H1 (cell line): Measurements from ENCODE around the gene NEK4. TPM values are rescaled to one million over a fixed set of nuclear protein-coding genes. Genes with fewer than 3 reads are reported as not detected.

Experiments
- CTCF ChIA-PET: fragments of 300-600 bp; sonication (Branson Sonifier 250); formaldehyde crosslinking; loops from one replicate; lab custom pipeline; 2021; ENCODE audit not compliant: partially characterized antibody; lab: Charles Lee
- POLR2A ChIA-PET: fragments of 300-600 bp; sonication (Branson Sonifier 250); formaldehyde crosslinking; loops from one replicate; lab custom pipeline; 2021; ENCODE audit warnings: inconsistent platforms; ENCODE audit not compliant: partially characterized antibody; lab: Charles Lee
- DNase-seq, 2 experiments: peaks; one replicate each; pipeline versions ENCODE4 v3.0.0 to v3.0.0-alpha.2; 2010 to 2022; ENCODE audit warnings: low spot score in 2 of 2, low read depth in 1 of 2, mixed read lengths in 1 of 2
- FAIRE-seq: peaks from 2 replicates; lab custom pipeline; 2011; peaks lifted over from hg19 to GRCh38; lab: Jason Lieb, UNC
- H2AFZ ChIP-seq: 2 replicates; pipeline ENCODE4 v1.8.1; 2012; ENCODE audit warnings: low read length, inconsistent platforms
- H2AK5ac ChIP-seq: 2 replicates; pipeline ENCODE4 v1.6.1; 2013; ENCODE audit warnings: low read depth, low read length
- H2BK120ac ChIP-seq: replicated peaks from 2 replicates; pipeline ENCODE3; 2013; ENCODE audit warnings: low read depth, low read length, inconsistent platforms
- H2BK12ac ChIP-seq: 2 replicates; pipeline ENCODE4 v1.6.1; 2013; ENCODE audit warnings: low read depth, low read length
- H2BK15ac ChIP-seq: 2 replicates; pipeline ENCODE4 v1.6.1; 2013; ENCODE audit warnings: low read length
- H2BK20ac ChIP-seq: 2 replicates; pipeline ENCODE4 v1.6.1; 2013; ENCODE audit warnings: low read length
- H2BK5ac ChIP-seq: 2 replicates; pipeline ENCODE4 v1.6.1; 2013; ENCODE audit warnings: low read depth, low read length
- H3K14ac ChIP-seq: 2 replicates; pipeline ENCODE4 v1.6.1; 2013; ENCODE audit warnings: inconsistent platforms; ENCODE audit not compliant: insufficient read length
- H3K18ac ChIP-seq: 2 replicates; pipeline ENCODE4 v1.6.1; 2013; ENCODE audit warnings: low read length; ENCODE audit errors: extremely low read depth
- H3K23ac ChIP-seq: 2 replicates; pipeline ENCODE4 v1.6.1; 2013; ENCODE audit warnings: inconsistent platforms; ENCODE audit not compliant: insufficient read length
- H3K23me2 ChIP-seq: 2 replicates; pipeline ENCODE4 v1.6.1; 2013; ENCODE audit warnings: low read depth, low read length
- H3K27ac ChIP-seq: 2 replicates; pipeline ENCODE4 v1.6.1; 2011; ENCODE audit warnings: low read depth, low read length, inconsistent platforms
- H3K27me3 ChIP-seq, 4 experiments: replicated peaks in 1 of 4; 1 replicate in 1 of 4; 2 replicates in 3 of 4; pipeline versions ENCODE4 v1.6.1 to v1.8.1; 2011 to 2013; ENCODE audit warnings: low read length in 3 of 4, mild to moderate bottlenecking in 3 of 4, inconsistent platforms in 2 of 4, mixed read lengths in 2 of 4, moderate library complexity in 1 of 4; ENCODE audit not compliant: control insufficient read depth in 3 of 4, insufficient read depth in 3 of 4; ENCODE audit errors: extremely low read depth in 1 of 4
- H3K36me3 ChIP-seq, 4 experiments: 2 replicates each; pipeline versions ENCODE4 v1.6.1 to v1.8.1; 2011 to 2013; ENCODE audit warnings: mild to moderate bottlenecking in 4 of 4, low read length in 3 of 4, moderate library complexity in 2 of 4, control low read depth in 1 of 4, inconsistent platforms in 1 of 4; ENCODE audit not compliant: insufficient read depth in 4 of 4, control insufficient read depth in 2 of 4
- H3K4ac ChIP-seq: replicated peaks from 2 replicates; pipeline ENCODE3; 2013; ENCODE audit warnings: low read length, low read depth, mixed read lengths, inconsistent platforms; ENCODE audit not compliant: insufficient read length
- H3K4me1 ChIP-seq, 4 experiments: replicated peaks in 1 of 4; 1 replicate in 1 of 4; 2 replicates in 3 of 4; pipeline versions ENCODE4 v1.6.1 to v1.8.1; 2011 to 2013; ENCODE audit warnings: low read length in 3 of 4, inconsistent platforms in 2 of 4, mixed read lengths in 1 of 4; ENCODE audit not compliant: insufficient read depth in 4 of 4, control insufficient read depth in 3 of 4
- H3K4me2 ChIP-seq, 2 experiments: 2 replicates each; pipeline versions ENCODE4 v1.6.1 to v1.8.1; 2011 to 2013; ENCODE audit warnings: low read depth in 2 of 2, low read length in 2 of 2, control low read depth in 1 of 2, inconsistent platforms in 1 of 2, mild to moderate bottlenecking in 1 of 2; ENCODE audit not compliant: insufficient read depth in 1 of 2
- H3K4me3 ChIP-seq, 4 experiments: fragments of 200-600, 300-600 bp in 1 of 4; sonication (generic), shearing (Covaris generic), sonication (Bioruptor Twin) in 1 of 4; 2 replicates each; pipeline versions ENCODE4 v1.5.1 to v1.8.1; 2011 to 2016; ENCODE audit warnings: low read length in 4 of 4, low read depth in 3 of 4, control low read depth in 2 of 4, inconsistent platforms in 2 of 4, mild to moderate bottlenecking in 2 of 4, mixed read lengths in 1 of 4, moderate library complexity in 1 of 4; ENCODE audit not compliant: insufficient read depth in 2 of 4; ENCODE audit errors: extremely low read depth in 1 of 4
- H3K56ac ChIP-seq: replicated peaks from 2 replicates; pipeline ENCODE3; 2013; ENCODE audit warnings: low read depth, mild to moderate bottlenecking, mixed read lengths, low read length, inconsistent platforms; ENCODE audit not compliant: insufficient read length
- H3K79me1 ChIP-seq: 2 replicates; pipeline ENCODE4 v1.6.1; 2013; ENCODE audit warnings: low read depth, low read length, control low read depth
- H3K79me2 ChIP-seq, 2 experiments: 2 replicates each; pipeline versions ENCODE4 v1.6.1 to v1.8.1; 2012 to 2013; ENCODE audit warnings: low read length in 2 of 2, mild to moderate bottlenecking in 2 of 2, inconsistent platforms in 1 of 2; ENCODE audit not compliant: insufficient read depth in 2 of 2, control insufficient read depth in 1 of 2
- H3K9ac ChIP-seq, 4 experiments: replicated peaks in 1 of 4; 1 replicate in 1 of 4; 2 replicates in 3 of 4; pipeline versions ENCODE4 v1.6.1 to v1.8.1; 2011 to 2013; ENCODE audit warnings: low read depth in 3 of 4, low read length in 3 of 4, control low read depth in 2 of 4, mild to moderate bottlenecking in 2 of 4, moderate library complexity in 2 of 4, inconsistent platforms in 1 of 4; ENCODE audit errors: extremely low read depth in 1 of 4
- H3K9me3 ChIP-seq, 2 experiments: 2 replicates each; pipeline versions ENCODE4 v1.6.1 to v1.8.1; 2012 to 2013; ENCODE audit warnings: mild to moderate bottlenecking in 2 of 2, moderate library complexity in 2 of 2, control low read depth in 1 of 2, inconsistent platforms in 1 of 2, low read depth in 1 of 2, low read length in 1 of 2, mixed read lengths in 1 of 2; ENCODE audit not compliant: insufficient read depth in 2 of 2
- H4K20me1 ChIP-seq, 2 experiments: replicated peaks in 1 of 2; 2 replicates each; pipeline versions ENCODE3 to v1.8.1; 2011 to 2013; ENCODE audit warnings: inconsistent platforms in 2 of 2, low read length in 2 of 2, mild to moderate bottlenecking in 1 of 2; ENCODE audit not compliant: insufficient read depth in 2 of 2, control insufficient read depth in 1 of 2
- H4K5ac ChIP-seq: 2 replicates; pipeline ENCODE4 v1.6.1; 2013; ENCODE audit warnings: low read length, low read depth, mixed read lengths, inconsistent platforms; ENCODE audit not compliant: insufficient read length
- H4K8ac ChIP-seq: 2 replicates; pipeline ENCODE4 v1.8.0; 2013; ENCODE audit warnings: mild to moderate bottlenecking, moderate library complexity, low read length, inconsistent platforms; ENCODE audit not compliant: insufficient read depth; ENCODE audit errors: extremely low read depth
- H4K91ac ChIP-seq: replicated peaks from 2 replicates; pipeline ENCODE3; 2013; ENCODE audit warnings: low read length, mixed read lengths, inconsistent platforms; ENCODE audit not compliant: insufficient read length
- ASH2L ChIP-seq: fragments of 200-600, 300-600 bp; sonication (generic); IDR thresholded peaks from one replicate; pipeline ENCODE4 v1.7.1; 2017; ENCODE audit warnings: low read length
- BACH1 ChIP-seq: IDR thresholded peaks from 2 replicates; pipeline ENCODE4 v1.6.1; 2012; ENCODE audit warnings: low read length, improper control_type of control experiment
- CEBPB ChIP-seq: IDR thresholded peaks from 2 replicates; pipeline ENCODE4 v1.6.1; 2012; ENCODE audit warnings: low read depth, low read length
- CHD1 ChIP-seq: IDR thresholded peaks from 2 replicates; pipeline ENCODE4 v1.6.1; 2012; ENCODE audit warnings: low read depth, low read length, improper control_type of control experiment
- CREB1 ChIP-seq: IDR thresholded peaks from 2 replicates; pipeline ENCODE4 v1.6.1; 2012; ENCODE audit warnings: inconsistent platforms
- EGR1 ChIP-seq: IDR thresholded peaks from 2 replicates; pipeline ENCODE4 v1.6.1; 2011; ENCODE audit warnings: low read depth, low read length, borderline replicate concordance
- JUN ChIP-seq: IDR thresholded peaks from 2 replicates; pipeline ENCODE4 v1.6.1; 2011; ENCODE audit warnings: low read depth, mild to moderate bottlenecking, improper control_type of control experiment, low read length
- MAFK ChIP-seq: IDR thresholded peaks from 2 replicates; pipeline ENCODE4 v1.6.1; 2012; ENCODE audit warnings: low read depth, mild to moderate bottlenecking, improper control_type of control experiment, low read length
- POLR2AphosphoS5 ChIP-seq: IDR thresholded peaks from 2 replicates; pipeline ENCODE4 v1.6.1; 2011; ENCODE audit warnings: low read depth, low read length
- POU5F1 ChIP-seq: IDR thresholded peaks from 2 replicates; pipeline ENCODE4 v1.6.1; 2011; ENCODE audit warnings: low read depth, mild to moderate bottlenecking, low read length, moderate library complexity
- RNF2 ChIP-seq: fragments of 200-900, 300-1000 bp; sonication (generic); IDR thresholded peaks from 2 replicates; pipeline ENCODE4 v1.7.1; 2016; ENCODE audit warnings: borderline replicate concordance, low read depth, mild to moderate bottlenecking, antibody characterized with exemption, low read length; ENCODE audit not compliant: poor library complexity, severe bottlenecking; ENCODE audit errors: missing control alignments
- RXRA ChIP-seq: IDR thresholded peaks from 2 replicates; pipeline ENCODE4 v1.6.1; 2011; ENCODE audit warnings: low read depth, mild to moderate bottlenecking, low read length, moderate library complexity; ENCODE audit not compliant: insufficient read depth
- SAP30 ChIP-seq: fragments of 300-600 bp; sonication (generic); IDR thresholded peaks from 2 replicates; pipeline ENCODE4 v1.7.1; 2012; ENCODE audit warnings: low read length, moderate library complexity, mild to moderate bottlenecking, inconsistent platforms; ENCODE audit not compliant: insufficient read depth, insufficient replicate concordance
- SIX5 ChIP-seq: IDR thresholded peaks from 2 replicates; pipeline ENCODE4 v1.6.1; 2011; ENCODE audit warnings: mild to moderate bottlenecking, low read depth, low read length
- SP2 ChIP-seq: IDR thresholded peaks from 2 replicates; pipeline ENCODE4 v1.6.1; 2012; ENCODE audit warnings: mild to moderate bottlenecking, low read length, inconsistent platforms
- SRF ChIP-seq: IDR thresholded peaks from 2 replicates; pipeline ENCODE4 v1.6.1; 2011; ENCODE audit warnings: mild to moderate bottlenecking, low read depth, low read length, moderate library complexity
- WGBS, 2 experiments: shearing (Covaris generic) in 1 of 2; methylation state at CpG; one replicate each; pipeline versions ENCODE4 v1.1.6 to v1.1.7; 2013 to 2015; ENCODE audit warnings: low lambda C conversion rate in 2 of 2, mixed read lengths in 2 of 2, inconsistent platforms in 1 of 2, low coverage in 1 of 2, missing lambda C conversion rate in 1 of 2; ENCODE audit not compliant: insufficient replicate concordance in 2 of 2, insufficient coverage in 1 of 2, insufficient read length in 1 of 2; ENCODE audit errors: extremely low coverage in 1 of 2, missing lambda C conversion rate in 1 of 2; 5-methylcytosine and 5-hydroxymethylcytosine counted together
- polyA plus RNA-seq, 7 experiments: library from polyadenylated mRNA; depleted of rRNA in 3 of 7; stranded (reverse) in 5 of 7; unstranded in 2 of 7; fragments of >200 nt in 5 of 7; fragments of 200-250 nt in 2 of 7; gene quantifications; 1 replicate in 5 of 7; 2 replicates in 1 of 7; 4 replicates in 1 of 7; pipeline versions ENCODE4 v1.2.1 to v1.2.3, GENCODE V29; 2011 to 2013; ENCODE audit warnings: missing spikeins in 2 of 7, mixed read lengths in 2 of 7
- total RNA-seq: library from RNA; stranded (reverse); fragmentation: NEBNext Ultra II Directional; extraction: Animal tissue kit (Norgen Biotek cat#: 25700); gene quantifications from 2 replicates; pipeline ENCODE4 v1.2.1, GENCODE V29; 2021

Gene NEK4
- total and polyA plus RNA-seq, 2 of the 8 experiments (the other 6 are each of a cell fraction or from before 2014, with no cell fraction given): 7.5 to 40.0 TPM

DNA sequence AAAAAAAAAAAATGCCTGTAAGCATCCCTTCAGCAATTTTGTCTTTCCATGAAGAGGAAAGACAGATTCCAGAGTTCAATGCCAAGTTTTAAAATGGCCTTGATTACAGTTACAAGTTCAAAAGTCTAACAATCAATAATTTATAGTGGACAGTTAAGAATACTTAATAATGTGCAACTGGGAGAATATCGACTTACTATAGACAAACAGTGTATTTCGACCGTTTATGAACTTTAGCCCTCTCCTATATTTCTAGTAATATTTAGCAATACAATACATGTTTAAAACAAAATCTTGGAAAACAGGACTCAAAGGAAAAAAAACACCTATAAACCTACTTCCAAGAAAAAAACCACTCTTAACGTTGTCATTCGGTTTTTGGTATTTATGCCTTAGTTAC lies 86.6 kb downstream of the NEK4 start:
- Histone ChIP-seq H4K8ac (no peak overlapping the region), H3K9ac (no peak overlapping the region), H3K27ac (no peak overlapping the region), H3K79me2 (peaks cover 9 to 84% of the 10 kb centered on the region in 2 experiments), H3K4ac (no peak overlapping the region), H3K79me1 (peaks cover 5% of the 10 kb centered on the region; the same call in 1 of the 2 replicates), H2BK5ac (no peak overlapping the region), H2AFZ (no peak overlapping the region), H3K56ac (no peak overlapping the region), H4K91ac (no peak overlapping the region), H4K5ac (no peak overlapping the region), H3K4me2 (peak overlapping the region in 1 of 2 experiments; percentile 60; a peak in 1 of 4 replicates), H4K20me1 (peaks cover 0 to 3% of the 10 kb centered on the region in 2 experiments), H3K14ac (no peak overlapping the region), H2BK15ac (no peak overlapping the region), H3K36me3 (peaks cover 20 to 35% (median 24%) of the 10 kb centered on the region in 4 experiments), H3K4me1 (peaks cover 0 to 2% (median under 1%) of the 10 kb centered on the region in 4 experiments; a peak in 3 of 7 replicates), H2BK120ac (no peak overlapping the region), H2AK5ac (no peak overlapping the region), H3K23ac (no peak overlapping the region), H3K27me3 (no peaks in the 10 kb centered on the region), H2BK12ac (no peak overlapping the region), H3K23me2 (no peaks in the 10 kb centered on the region), H3K18ac (no peak overlapping the region), H2BK20ac (no peak overlapping the region), H3K4me3 (peak overlapping the region in 1 of 4 experiments; percentile 93; a peak in 2 of 8 replicates), H3K9me3 (no peaks in the 10 kb centered on the region)
- DNase-seq (no peak), FAIRE-seq (no peak)
- 88% methylated on average over 5 of the region's 5 CpGs; no CpG with 5 or more reads in 1 of the 2 experiments for WGBS, 2 experiments
- ChIA-PET CTCF (no interaction called here), POLR2A (interaction anchor here (0.6 to 16.2 kb wide), 4 partner anchors 19 to 444 kb away, joined by 3 to 347 read pairs (median 54); partner anchors contain the start of genes GLT8D1 and SPCS1)
- no peak for TF ChIP-seq POLR2AphosphoS5
- TF ChIP-seq CEBPB: no peak
- no peak for TF ChIP-seq EGR1
- no peak for TF ChIP-seq BACH1
- TF ChIP-seq JUN: no peak
- no peak for TF ChIP-seq SAP30
- no peak for TF ChIP-seq POU5F1
- no peak for TF ChIP-seq RXRA
- TF ChIP-seq CHD1: no peak
- no peak for TF ChIP-seq MAFK
- TF ChIP-seq SRF: no peak
- TF ChIP-seq RNF2: no peak
- TF ChIP-seq SIX5: no peak
- no peak for TF ChIP-seq CREB1
- no peak for TF ChIP-seq SP2
- no peak for TF ChIP-seq ASH2L
